Measurements from ENCODE around the gene SLC12A7. TPM values are rescaled to one million over a fixed set of nuclear protein-coding genes. Genes with fewer than 3 reads are reported as not detected.

Gene SLC12A7
- total RNA-seq, 1 donor from 2014 or later = 30.5 TPM

GRCh38 chr5:1054799-1055775 lies 56.8 kb downstream of the SLC12A7 start:
- Histone ChIP-seq H3K27me3 (ENCODE audit: insufficient read depth, low read length) (no peaks in the 10 kb centered on the region), H3K4me1 (ENCODE audit: insufficient read depth, low read length) (no peaks in the 10 kb centered on the region), H3K36me3 (ENCODE audit: insufficient read depth, low read length) (no peaks in the 10 kb centered on the region), H2AFZ (ENCODE audit: low read depth, low read length) (no peak overlapping the region), H3K9ac (ENCODE audit: low read length) (no peak overlapping the region), H3K9me3 (ENCODE audit: insufficient read depth, low read depth, low read length) (no peaks in the 10 kb centered on the region), H4K20me1 (ENCODE audit: insufficient read depth, low read length) (no peaks in the 10 kb centered on the region), H3K4me2 (ENCODE audit: low read length) (no peak overlapping the region), H3K4me3 (ENCODE audit: insufficient read depth, low read depth, low read length) (no peak overlapping the region), H3K27ac (ENCODE audit: low read depth, low read length) (no peak overlapping the region), H3K79me2 (ENCODE audit: insufficient read depth, low read length) (no peaks in the 10 kb centered on the region)
- no peak overlapping the region for H3K27ac Mint-ChIP-seq (ENCODE audit: unreplicated experiment)
- H3K4me3 Mint-ChIP-seq (ENCODE audit: unreplicated experiment) = no peak overlapping the region
- DNase-seq (ENCODE audit: low read depth) = no peak
- TF ChIP-seq EZH2 (IDR thresholded peaks at IDR 0.05; ENCODE audit: insufficient read depth, low read length) (no peak), CTCF (IDR thresholded peaks at IDR 0.05; ENCODE audit: insufficient read depth, low read depth, low read length) (no peak)
- no peak for FAIRE-seq
- no peaks in the 10 kb centered on the region for H3K4me1 Mint-ChIP-seq (ENCODE audit: low read depth, unreplicated experiment)
- peaks cover 9% of the 10 kb centered on the region for H3K36me3 Mint-ChIP-seq (ENCODE audit: low read depth, unreplicated experiment)
- H3K27me3 Mint-ChIP-seq (ENCODE audit: low read depth, unreplicated experiment) = peaks cover 1% of the 10 kb centered on the region
- H3K9me3 Mint-ChIP-seq (ENCODE audit: unreplicated experiment) = no peaks in the 10 kb centered on the region

- Histone ChIP-seq H3K27me3 (ENCODE audit: insufficient read depth, low read length) (no peaks in the 10 kb centered on the region), H3K79me2 (ENCODE audit: insufficient read depth, low read length) (no peaks in the 10 kb centered on the region), H3K9ac (ENCODE audit: low read length) (no peak overlapping the region), H3K4me3 (ENCODE audit: insufficient read depth, low read depth, low read length) (no peak overlapping the region), H3K9me3 (ENCODE audit: insufficient read depth, low read depth, low read length) (no peaks in the 10 kb centered on the region), H4K20me1 (ENCODE audit: insufficient read depth, low read length) (no peaks in the 10 kb centered on the region), H3K27ac (ENCODE audit: low read depth, low read length) (no peak overlapping the region), H2AFZ (ENCODE audit: low read depth, low read length) (no peak overlapping the region), H3K36me3 (ENCODE audit: insufficient read depth, low read length) (no peaks in the 10 kb centered on the region), H3K4me1 (ENCODE audit: insufficient read depth, low read length) (no peaks in the 10 kb centered on the region), H3K4me2 (ENCODE audit: low read length) (no peak overlapping the region)
- Mint-ChIP-seq H3K9me3 (ENCODE audit: unreplicated experiment) (no peaks in the 10 kb centered on the region), H3K27me3 (ENCODE audit: low read depth, unreplicated experiment) (peaks cover 2% of the 10 kb centered on the region), H3K27ac (ENCODE audit: unreplicated experiment) (no peak overlapping the region), H3K4me1 (ENCODE audit: low read depth, unreplicated experiment) (no peaks in the 10 kb centered on the region), H3K36me3 (ENCODE audit: low read depth, unreplicated experiment) (peaks cover 9% of the 10 kb centered on the region), H3K4me3 (ENCODE audit: unreplicated experiment) (no peak overlapping the region)
- no peak for FAIRE-seq
- TF ChIP-seq EZH2 (IDR thresholded peaks at IDR 0.05; ENCODE audit: insufficient read depth, low read length) (no peak), CTCF (IDR thresholded peaks at IDR 0.05; ENCODE audit: insufficient read depth, low read depth, low read length) (no peak)
- DNase-seq (ENCODE audit: low read depth) = no peak
These were observed 57.7 kb downstream of the SLC12A7 start for GRCh38 chr5:1054018-1054798.

Data from astrocyte (in vitro differentiated cells and primary cell).